HG03432 (cell line): ENCODE results near the gene SND1.

Experiments
- ATAC-seq: cut with Tn5 transposase; IDR thresholded peaks from one replicate; pipeline ENCODE4 v1.9.1; 2021; ENCODE audit warnings: mild to moderate bottlenecking, moderate library complexity; ENCODE audit not compliant: unreplicated experiment

SND1 gene

GRCh38 chr7:127884066-127884559 is 232.1 kb downstream of the SND1 start:
- no peak for ATAC-seq

- no peak for ATAC-seq
Observed at GRCh38 chr7:127885222-127885772, 233.3 kb downstream of the SND1 start.

DNA sequence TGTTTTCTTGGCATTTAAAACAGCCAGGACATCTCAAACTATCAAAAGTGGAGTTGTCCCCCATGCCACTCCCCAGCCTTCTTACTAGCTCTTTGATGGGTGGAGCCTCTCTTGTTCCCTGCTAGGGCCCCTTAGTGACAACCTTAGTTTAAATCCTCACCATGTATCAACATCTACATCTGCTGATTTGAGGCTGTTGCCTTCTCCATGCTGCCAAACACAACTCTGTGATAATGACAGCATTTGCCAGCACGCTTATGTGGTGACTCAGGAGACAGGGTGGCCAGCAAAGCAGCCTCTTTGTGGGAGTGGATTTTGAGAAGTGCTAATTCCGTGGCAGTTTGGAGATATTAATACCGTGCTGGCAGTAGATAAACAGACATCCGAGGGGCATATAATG is 233.8 kb downstream of the SND1 start:
- ATAC-seq: no peak

DNA sequence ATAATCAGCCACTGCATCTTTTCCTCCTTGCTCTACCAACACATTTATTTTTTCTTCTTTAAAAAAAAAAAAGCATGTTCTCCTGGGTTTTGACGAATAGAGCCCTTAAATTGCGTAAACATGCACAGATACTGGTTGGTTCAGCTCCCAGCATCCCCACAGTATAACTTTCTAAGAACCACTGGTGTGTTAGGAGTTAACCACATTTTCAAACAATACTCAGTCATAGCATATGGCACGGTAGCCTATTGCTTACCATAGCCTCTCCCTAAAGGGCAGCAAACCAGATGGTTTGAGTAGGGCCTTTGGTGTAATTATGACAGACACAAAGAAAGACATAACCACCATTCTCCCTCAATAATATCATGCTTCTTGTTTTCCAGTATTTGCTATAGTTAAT is 234.3 kb downstream of the SND1 start:
- ATAC-seq: no peak

GRCh38 chr7:127887096-127887495 is 235.1 kb downstream of the SND1 start:
- ATAC-seq: no peak

GRCh38 chr7:127887631-127888030 is 235.6 kb downstream of the SND1 start:
- no peak for ATAC-seq

DNA sequence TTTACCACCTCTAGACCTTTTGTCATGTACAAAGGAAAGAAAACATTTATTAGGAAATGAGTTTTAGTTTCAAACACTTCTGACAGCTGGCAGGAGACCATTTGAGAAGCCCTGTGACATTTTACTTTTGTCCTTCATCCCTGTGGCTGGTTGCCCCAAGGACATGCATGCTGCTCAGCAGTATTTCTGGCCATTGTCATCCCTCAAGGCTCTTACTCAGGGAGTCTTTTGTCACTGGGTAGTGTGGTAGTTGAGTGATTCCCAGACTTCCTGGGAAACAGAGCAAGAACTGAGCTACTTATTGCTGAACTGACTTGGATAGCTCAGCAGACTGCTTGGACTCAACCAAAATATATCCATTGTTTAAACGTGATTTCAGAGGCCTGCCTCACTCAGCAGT is 236.4 kb downstream of the SND1 start:
- no peak for ATAC-seq

GRCh38 chr7:127888825-127889224 is 236.8 kb downstream of the SND1 start:
- no peak for ATAC-seq

GRCh38 chr7:127889677-127890076 is 237.7 kb downstream of the SND1 start:
- ATAC-seq: no peak

GRCh38 chr7:127890726-127891125 is 238.7 kb downstream of the SND1 start:
- no peak for ATAC-seq

DNA sequence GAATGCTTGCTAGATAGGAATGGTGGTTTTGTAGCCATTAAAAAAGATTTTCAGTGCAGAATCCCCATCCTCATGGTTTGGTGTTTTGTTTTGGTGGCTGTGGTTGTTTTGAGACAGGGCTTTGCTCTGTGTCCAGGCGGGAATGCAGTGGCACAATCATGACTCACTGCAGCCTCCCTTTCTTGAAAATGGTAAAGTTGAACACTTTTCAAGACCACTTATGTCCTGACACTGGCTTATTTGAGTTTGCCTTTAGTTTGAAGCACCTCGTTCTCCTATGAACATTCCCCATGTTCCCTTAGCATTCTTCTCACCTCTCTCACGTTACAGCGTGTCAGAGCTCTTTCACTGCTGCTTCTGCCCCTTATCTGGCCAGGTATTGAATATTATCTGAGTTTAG is 239.2 kb downstream of the SND1 start:
- no peak for ATAC-seq

GRCh38 chr7:127891854-127892438 is 240.0 kb downstream of the SND1 start:
- ATAC-seq: no peak

DNA sequence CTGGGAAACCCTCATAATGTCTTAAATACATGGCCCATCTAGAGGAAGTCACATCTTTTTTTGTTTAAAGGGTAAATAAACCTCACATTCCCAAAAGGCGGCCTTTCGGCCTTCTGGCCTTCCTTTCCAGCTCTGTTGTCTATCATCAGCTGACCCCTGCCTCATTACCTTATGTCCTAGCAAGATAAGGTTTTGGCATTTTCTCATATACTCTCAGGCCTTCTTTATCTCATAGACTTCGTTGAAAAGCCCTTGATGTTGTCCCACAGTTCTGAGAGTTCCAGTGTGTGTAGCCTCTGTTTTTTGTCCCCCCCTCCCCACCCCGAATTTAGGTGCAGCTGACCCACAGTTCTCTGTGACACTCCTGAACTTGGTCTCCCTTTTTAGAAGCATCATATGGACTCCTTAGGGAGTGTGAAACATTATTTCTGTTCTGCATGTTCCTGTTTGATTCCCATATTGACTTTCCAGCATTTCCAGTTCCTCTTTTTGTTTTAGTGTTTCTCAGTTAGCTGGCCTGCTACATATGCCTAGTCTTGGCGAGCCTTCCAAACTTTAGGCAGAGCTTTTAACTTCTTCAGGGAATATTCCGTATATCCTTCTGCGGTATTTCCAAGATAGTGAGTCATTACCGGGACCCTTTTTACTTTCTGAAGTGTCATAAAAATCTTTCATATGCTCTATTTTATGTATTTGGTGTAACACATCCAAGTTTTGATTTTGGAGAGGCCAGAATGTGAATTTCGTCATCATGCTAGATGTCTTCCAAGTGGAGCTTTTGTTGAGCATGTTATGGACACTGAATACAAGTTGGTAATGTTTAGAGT is 240.7 kb downstream of the SND1 start:
- no peak for ATAC-seq

DNA sequence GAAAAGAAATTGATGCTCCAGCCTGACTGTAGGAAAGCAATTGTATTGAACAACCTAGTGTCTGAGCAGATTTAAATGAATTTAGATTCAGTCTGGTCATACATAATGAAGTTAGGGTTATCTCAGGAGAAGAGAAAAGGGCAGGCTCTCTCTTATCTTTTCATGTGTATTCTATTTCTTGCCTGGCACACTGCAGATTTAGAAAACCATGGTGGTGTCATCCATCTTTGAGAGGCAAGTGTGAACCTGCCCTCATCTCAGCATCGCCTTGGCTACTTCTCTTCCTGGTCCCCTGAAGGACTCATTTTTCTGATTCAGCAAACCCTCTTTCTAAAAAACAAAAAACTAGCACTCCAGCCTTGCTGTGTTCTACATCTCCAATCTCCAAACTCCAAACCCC is 241.6 kb downstream of the SND1 start:
- no peak for ATAC-seq

GRCh38 chr7:127894588-127894987 is 242.6 kb downstream of the SND1 start:
- no peak for ATAC-seq

DNA sequence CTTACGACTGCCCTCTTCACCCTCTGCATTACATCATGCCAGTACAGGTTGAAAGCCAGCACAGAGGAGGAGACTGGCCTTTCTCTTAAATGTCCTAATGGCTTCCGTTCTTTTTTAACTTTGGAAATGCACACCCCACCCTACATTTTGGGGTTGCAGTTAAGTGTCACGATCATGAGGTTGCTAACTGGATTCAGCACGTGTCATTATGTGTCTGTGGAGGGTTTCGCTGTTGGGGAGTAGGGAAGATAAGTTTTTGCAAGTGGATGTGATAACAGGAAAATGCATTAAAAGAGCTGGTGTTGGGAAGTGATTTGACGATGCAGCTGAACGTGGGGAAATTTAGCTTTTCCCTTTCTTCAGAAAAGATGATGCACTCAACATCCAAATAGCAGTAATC is 243.4 kb downstream of the SND1 start:
- ATAC-seq: no peak

GRCh38 chr7:127895814-127896280 is 243.9 kb downstream of the SND1 start:
- no peak for ATAC-seq

GRCh38 chr7:127896659-127897058 is 244.7 kb downstream of the SND1 start:
- no peak for ATAC-seq

DNA sequence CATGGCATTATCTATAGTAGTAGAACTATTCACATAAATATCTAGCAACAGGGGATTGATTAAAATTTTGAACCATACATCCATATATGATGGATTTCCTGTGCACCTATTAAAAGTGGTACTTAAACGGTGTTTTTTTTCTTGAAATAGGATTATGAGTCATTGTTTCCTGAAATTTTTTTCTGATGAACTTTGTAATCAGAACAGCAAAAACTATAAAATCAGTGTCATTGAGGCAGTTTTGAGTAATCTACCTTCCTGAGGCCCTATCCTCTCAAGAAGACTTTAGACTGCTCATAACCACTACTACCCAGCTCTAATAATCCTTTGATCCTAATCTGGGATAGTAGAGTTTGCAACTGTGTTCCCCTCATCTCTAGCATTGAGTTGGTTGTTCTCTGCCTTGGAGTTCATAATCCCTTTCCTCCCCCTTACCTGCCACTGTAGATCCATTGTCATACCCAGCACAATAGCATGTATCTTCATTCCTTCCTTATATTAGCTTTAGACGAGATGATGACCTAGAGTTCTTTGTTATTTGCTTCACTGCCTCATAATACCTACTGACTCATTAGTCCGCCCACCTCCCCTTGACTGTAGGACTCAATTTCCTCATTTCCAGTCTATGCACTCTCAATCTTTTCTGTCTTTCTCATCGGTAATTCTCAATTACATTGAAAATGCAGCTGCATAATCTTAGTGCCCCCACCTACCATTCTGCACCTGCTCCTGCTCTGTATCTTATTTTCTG is 245.9 kb downstream of the SND1 start:
- no peak for ATAC-seq

DNA sequence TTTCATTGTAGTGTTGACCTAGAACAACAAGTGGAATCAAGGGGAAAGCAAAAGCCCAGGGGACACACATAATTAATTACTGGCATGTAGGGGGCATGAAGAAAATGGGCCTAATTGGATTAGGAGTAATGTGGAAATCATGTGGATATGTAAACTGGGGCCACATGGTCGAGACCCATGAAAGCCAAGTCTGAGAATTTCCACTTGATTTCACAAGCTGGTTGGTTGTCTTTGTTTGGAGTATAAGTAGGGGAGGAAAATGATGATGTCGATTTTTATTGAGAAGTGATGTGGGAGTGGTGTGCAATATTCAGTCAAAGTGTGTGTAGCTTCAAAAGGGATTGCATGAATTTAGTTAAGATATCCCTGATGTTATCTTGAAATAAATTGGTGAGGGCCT is 247.4 kb downstream of the SND1 start:
- no peak for ATAC-seq

DNA sequence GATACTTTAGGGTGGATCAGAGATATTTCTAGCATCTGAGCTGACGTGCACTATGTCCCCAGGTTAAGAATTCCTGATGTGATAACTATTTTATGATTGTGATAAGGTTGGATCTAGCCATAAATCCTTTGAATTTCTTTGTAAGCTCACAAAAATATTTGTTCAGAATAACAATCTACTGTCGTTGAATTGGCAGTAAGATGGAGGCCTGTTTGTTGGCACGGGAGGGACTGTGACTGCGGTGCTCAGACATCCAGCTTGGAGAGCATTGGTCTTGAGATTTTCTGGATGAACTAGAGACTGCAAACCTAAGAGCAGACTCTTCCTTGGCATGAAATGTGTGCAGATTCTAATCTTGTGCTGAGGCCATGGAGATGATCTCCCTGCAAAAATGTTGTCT is 248.1 kb downstream of the SND1 start:
- no peak for ATAC-seq
